Subcutaneous adipose tissue (tissue), 4 donors: ENCODE measurements around the gene TTLL10. TPM values are rescaled to one million over a fixed set of nuclear protein-coding genes. Genes with fewer than 3 reads are reported as not detected.

Experiments used
- CTCF ChIP-seq: fragments of 450-650 bp; IDR thresholded peaks from one replicate; pipeline ENCODE4 v1.5.1; 2016; ENCODE audit warnings: low read depth, mild to moderate bottlenecking, control low read depth, antibody characterized with exemption, moderate library complexity
- total RNA-seq, 4 donors: library from RNA; depleted of rRNA; stranded (reverse); fragments of >200 nt; gene quantifications; one replicate each; pipeline ENCODE4 v1.1.0, GENCODE V29; 2016

The TTLL10 gene, protein sequence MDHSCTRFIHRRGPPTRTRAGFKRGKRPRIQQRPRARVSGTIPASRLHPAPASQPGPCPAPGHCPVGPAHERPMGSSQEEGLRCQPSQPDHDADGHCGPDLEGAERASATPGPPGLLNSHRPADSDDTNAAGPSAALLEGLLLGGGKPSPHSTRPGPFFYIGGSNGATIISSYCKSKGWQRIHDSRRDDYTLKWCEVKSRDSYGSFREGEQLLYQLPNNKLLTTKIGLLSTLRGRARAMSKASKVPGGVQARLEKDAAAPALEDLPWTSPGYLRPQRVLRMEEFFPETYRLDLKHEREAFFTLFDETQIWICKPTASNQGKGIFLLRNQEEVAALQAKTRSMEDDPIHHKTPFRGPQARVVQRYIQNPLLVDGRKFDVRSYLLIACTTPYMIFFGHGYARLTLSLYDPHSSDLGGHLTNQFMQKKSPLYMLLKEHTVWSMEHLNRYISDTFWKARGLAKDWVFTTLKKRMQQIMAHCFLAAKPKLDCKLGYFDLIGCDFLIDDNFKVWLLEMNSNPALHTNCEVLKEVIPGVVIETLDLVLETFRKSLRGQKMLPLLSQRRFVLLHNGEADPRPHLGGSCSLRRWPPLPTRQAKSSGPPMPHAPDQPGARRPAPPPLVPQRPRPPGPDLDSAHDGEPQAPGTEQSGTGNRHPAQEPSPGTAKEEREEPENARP
- total RNA-seq: under 1 TPM in 1 of 4 donors, not detected in 3; 0.19 TPM

DNA sequence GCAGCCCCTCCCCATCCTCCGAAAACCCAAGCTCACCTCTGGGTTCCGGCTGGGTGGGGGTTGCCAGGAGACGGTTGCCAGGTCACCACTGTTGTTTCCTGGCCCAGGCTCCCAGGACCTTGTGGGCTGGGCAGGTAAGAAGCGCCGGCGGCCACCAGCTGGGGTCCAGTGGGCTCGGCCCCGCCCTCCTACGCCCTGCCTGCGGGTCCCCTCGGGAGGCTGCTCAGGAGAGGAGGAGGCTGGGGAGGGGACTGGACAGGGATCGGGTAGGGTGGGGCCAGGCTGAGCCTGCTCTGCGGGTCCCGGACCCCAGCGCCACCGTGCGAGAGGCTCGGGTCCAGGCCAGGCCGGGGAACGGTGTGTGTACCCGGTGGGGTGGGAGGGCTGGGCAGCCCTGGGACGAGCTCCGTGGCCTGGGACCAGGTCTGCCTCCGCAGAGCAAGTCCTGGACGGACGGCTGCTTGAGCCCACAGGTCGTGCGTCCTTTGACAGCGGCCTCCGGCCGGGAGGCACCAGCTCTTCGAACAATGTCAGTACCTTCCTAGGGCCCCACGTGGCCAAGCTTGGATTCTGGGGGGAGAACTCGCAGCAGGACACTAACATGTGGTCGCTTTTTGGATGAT, at the start of gene TTLL10:
Gene TTLL10 (plus strand): TSS at position 88 of the 623 bp plus-strand sequence. CDS start 5,336 bp downstream, outside the sequence.
- TF ChIP-seq CTCF: no peak

DNA sequence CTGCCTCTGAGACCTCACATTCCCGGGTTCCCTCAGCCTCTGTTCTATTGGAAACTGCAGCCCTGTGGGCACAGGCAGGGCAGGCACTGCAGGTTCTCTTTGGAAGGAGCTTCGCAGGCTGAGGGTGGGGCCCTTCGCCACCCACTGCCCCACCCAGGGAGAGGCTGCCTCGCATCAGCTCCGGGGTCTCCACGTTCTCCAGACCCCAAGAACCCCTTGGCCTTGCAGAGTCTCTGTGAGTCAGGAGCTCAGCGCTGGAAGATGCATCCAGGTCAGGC, 49.2 kb upstream of the TTLL10 start:
- TF ChIP-seq CTCF: no peak

GRCh38 chr1:1124786-1125642, 48.7 kb upstream of the TTLL10 start:
- TF ChIP-seq CTCF: no peak

DNA sequence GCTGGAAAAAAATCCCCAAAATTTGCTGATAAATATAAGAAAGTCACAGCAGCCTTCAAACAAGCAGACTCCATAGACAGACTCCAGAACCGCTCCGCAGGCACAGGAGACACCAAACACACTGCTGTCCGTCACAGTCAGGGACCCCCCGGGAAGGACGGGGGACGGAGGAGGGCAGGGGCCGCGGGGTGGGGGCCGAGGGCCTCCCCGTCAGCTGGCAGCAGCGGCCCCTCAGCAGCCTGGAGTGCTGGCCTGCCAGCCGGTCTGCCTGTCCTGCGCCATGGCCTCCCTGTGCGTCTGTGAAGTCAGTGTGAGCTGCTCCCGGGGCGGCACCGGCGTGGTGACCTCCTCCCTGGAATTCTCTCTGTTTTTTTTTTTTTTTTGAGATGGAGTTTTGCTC, 47.7 kb upstream of the TTLL10 start:
- TF ChIP-seq CTCF: no peak

- TF ChIP-seq CTCF: no peak
These were observed 45.9 kb upstream of the TTLL10 start for GRCh38 chr1:1127551-1128451.

DNA sequence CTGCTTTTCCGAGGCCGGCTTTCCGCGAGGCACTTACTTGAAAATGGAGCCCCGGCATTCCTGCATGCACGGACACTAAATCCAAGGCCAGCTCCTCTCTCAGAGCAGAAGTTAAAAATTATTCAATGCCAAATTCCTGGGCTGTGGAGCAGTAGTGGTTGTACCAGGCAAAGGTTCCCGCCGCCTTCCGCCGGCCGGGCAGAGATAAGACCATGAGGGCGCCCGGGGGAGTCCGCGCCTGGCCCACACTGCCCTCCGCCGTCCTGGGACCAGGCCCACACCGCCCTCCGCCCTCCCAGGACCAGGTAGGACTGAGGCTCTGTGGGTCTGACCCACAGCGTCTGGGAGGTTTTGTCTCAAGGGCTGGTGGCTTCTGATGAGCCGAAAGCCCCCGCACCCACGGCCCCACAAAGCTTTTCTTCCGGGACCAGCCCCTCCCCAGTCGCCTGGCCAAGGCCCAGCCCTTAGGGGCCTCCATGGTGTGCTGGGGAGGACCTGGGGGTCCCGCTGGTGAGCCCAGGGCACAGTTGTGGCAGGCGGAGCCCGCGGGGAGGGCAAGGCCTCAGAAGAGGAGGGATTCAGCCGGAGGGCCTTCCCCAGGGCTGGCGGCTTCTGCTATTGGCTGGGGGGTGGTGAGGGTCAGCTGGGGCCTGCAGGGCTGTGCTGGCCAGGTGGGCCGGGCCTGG, 45.1 kb upstream of the TTLL10 start:
- TF ChIP-seq CTCF: no peak
